Naive B cell (primary cell): ENCODE measurements around the gene ING1. TPM values are rescaled to one million over a fixed set of nuclear protein-coding genes. Genes with fewer than 3 reads are reported as not detected.
"Not testable (repeated sequence)": the region's sequence is repeated elsewhere in the genome, so short reads cannot be mapped to it uniquely, and the experiment has no call there.

ENCODE experiments used
- ATAC-seq, 2 donors: fragments of 150-1000 bp; cut with Tn5 transposase; 2 replicates each; pipeline ENCODE4 v1.10.0; 2021; ENCODE audit warnings: low read depth in 2 of 2, mild to moderate bottlenecking in 2 of 2, moderate library complexity in 2 of 2
- DNase-seq: peaks from one replicate; pipeline ENCODE4 v3.0.0; 2022
- H3K27ac Mint-ChIP-seq, 6 donors: one replicate each; pipeline ENCODE4 v1.8.0; 2020 to 2022; ENCODE audit warnings: mild to moderate bottlenecking in 6 of 6, mixed read lengths in 6 of 6, moderate library complexity in 5 of 6, inconsistent platforms in 2 of 6
- H3K27me3 Mint-ChIP-seq, 3 donors: one replicate each; pipeline ENCODE4 v1.8.0; 2021 to 2022; ENCODE audit warnings: mixed read lengths in 3 of 3, mild to moderate bottlenecking in 1 of 3
- H3K36me3 Mint-ChIP-seq, 2 donors: one replicate each; pipeline ENCODE4 v1.8.0; 2020 to 2022; ENCODE audit warnings: mixed read lengths in 2 of 2, inconsistent platforms in 1 of 2, mild to moderate bottlenecking in 1 of 2
- H3K4me1 Mint-ChIP-seq, 3 donors: one replicate each; pipeline ENCODE4 v1.8.0; 2020 to 2022; ENCODE audit warnings: mixed read lengths in 3 of 3, inconsistent platforms in 1 of 3, mild to moderate bottlenecking in 1 of 3, moderate library complexity in 1 of 3
- H3K4me3 Mint-ChIP-seq, 8 donors: one replicate each; pipeline ENCODE4 v1.8.0; 2020 to 2022; ENCODE audit warnings: mild to moderate bottlenecking in 8 of 8, mixed read lengths in 8 of 8, moderate library complexity in 8 of 8, inconsistent platforms in 2 of 8
- H3K9me3 Mint-ChIP-seq, 7 donors: one replicate each; pipeline ENCODE4 v1.8.0; 2020 to 2022; ENCODE audit warnings: mixed read lengths in 7 of 7, mild to moderate bottlenecking in 5 of 7, inconsistent platforms in 2 of 7, moderate library complexity in 1 of 7
- polyA plus RNA-seq, 6 donors: library from polyadenylated mRNA; unstranded; fragments of 300-500 nt; fragmentation: Illumina TruSeq; gene quantifications; one replicate each; pipeline ENCODE4 v1.2.3, GENCODE V29; 2021; ENCODE audit warnings: low read depth in 6 of 6

The ING1 gene
- 10 to 100 TPM; 16.8 to 29.2 (median 20.9) TPM for polyA plus RNA-seq

- Mint-ChIP-seq H3K27ac (peak within 1 kb of the TSS; percentile 96 to 100 (median 99)), H3K4me3 (peak within 1 kb of the TSS; percentile 89 to 100 (median 100)), H3K4me1 (peaks cover 11 to 37% (median 25%) of the 10 kb centered on the region in 3 donors), H3K9me3 (peaks cover 0 to 2% (median 0%) of the 10 kb centered on the region in 7 donors), H3K27me3 (no peaks in the 10 kb centered on the region), H3K36me3 (no peaks in the 10 kb centered on the region)
- ATAC-seq, result no peak
- no peak for DNase-seq
Observed at GRCh38 chr13:110713642-110713952, at the start of gene ING1. Gene ING1 (plus strand): TSS chr13:110713700. CDS start chr13:110714150, 450 bp downstream.

GRCh38 chr13:110664041-110664440 is 49.5 kb upstream of the ING1 start:
- Mint-ChIP-seq H3K4me1 (peaks cover 49 to 63% (median 57%) of the 10 kb centered on the region in 3 donors), H3K27me3 (no peaks in the 10 kb centered on the region), H3K36me3 (peaks cover 31 to 36% of the 10 kb centered on the region in 2 donors), H3K9me3 (peaks cover 0 to 2% (median 0%) of the 10 kb centered on the region in 7 donors), H3K27ac (peak overlapping the region in 5 of 6 donors; percentile 26 to 91 (median 66)), H3K4me3 (peak overlapping the region in 7 of 8 donors; percentile 28 to 89 (median 53))
- DNase-seq (no peak), ATAC-seq (no peak)

- DNase-seq, result no peak
- Mint-ChIP-seq H3K27me3 (no peaks in the 10 kb centered on the region), H3K9me3 (peaks cover 0 to 2% (median 0%) of the 10 kb centered on the region in 7 donors), H3K4me1 (peaks cover 44 to 61% (median 51%) of the 10 kb centered on the region in 3 donors), H3K4me3 (peak overlapping the region in 7 of 8 donors; percentile 68 to 90 (median 80)), H3K36me3 (peaks cover 31 to 35% of the 10 kb centered on the region in 2 donors), H3K27ac (peak overlapping the region in 5 of 6 donors; percentile 81 to 99 (median 93))
- no peak for ATAC-seq
Observed at GRCh38 chr13:110664673-110665072, 48.8 kb upstream of the ING1 start.

DNA sequence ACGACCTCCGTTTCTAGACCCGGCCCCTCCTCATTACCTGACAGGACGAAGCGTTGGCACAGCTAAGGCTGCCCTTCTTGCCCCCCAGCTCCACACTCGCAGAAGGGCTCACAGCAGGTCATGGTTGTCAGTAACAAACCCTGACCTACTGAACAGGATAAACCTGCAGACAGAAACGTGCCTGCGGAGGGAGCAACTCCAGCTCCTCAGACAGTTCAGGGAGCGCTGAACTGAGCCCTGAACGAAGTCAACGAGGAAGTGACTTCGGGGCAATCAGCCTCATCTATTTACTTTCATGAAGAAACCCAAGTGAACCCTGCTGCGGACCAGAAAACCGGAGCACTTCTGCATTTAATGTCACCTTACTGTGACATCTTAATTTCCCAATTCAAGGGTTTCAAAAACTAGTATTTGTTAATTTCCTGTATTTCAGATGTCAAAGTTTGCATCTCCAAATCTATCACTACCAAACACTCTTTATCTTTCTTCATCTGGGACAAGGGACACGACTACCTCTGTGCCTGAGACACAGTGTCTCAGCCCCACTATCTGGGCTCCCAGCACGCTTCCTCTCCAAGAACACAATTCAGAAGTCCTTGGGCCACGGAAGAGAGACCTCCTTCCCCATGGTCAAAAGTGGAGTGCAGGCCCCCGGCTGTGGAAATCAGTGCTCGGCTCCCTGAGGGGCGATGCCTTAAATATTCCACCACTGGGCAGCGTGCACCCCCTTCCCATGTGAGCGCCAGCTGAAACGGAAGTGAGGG is 47.8 kb upstream of the ING1 start:
- DNase-seq, result peak; percentile 72
- H3K27me3 Mint-ChIP-seq, result no peaks in the 10 kb centered on the region
- H3K4me1 Mint-ChIP-seq, result peaks cover 42 to 66% (median 53%) of the 10 kb centered on the region in 3 donors
- peak overlapping the region; percentile 73 to 99 (median 92) for H3K27ac Mint-ChIP-seq
- ATAC-seq, result peak; percentile 98 to 100
- H3K9me3 Mint-ChIP-seq, result no peaks in the 10 kb centered on the region
- peaks cover 25 to 30% of the 10 kb centered on the region in 2 donors for H3K36me3 Mint-ChIP-seq
- H3K4me3 Mint-ChIP-seq, result peak overlapping the region; percentile 68 to 90 (median 82)

DNA sequence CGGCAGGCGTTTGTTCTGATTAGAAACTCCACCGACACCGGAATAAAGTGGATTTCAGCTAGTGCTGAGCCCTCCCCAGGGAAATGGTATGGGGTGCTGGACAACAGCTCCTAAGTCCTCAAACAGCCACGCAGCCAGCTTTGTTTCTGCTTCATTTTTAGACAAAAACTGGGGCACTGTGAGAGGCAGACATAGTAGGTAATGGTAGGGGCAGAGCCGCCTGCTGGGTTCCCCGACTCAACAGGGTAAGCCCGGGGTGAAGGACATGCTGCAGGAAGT is 47.3 kb upstream of the ING1 start:
- Mint-ChIP-seq H3K4me3 (peak overlapping the region in 6 of 8 donors; percentile 68 to 90 (median 86)), H3K27me3 (no peaks in the 10 kb centered on the region), H3K4me1 (peaks cover 44 to 70% (median 55%) of the 10 kb centered on the region in 3 donors), H3K9me3 (peaks cover 0 to 3% (median 0%) of the 10 kb centered on the region in 7 donors), H3K27ac (peak overlapping the region in 5 of 6 donors; percentile 12 to 99 (median 91)), H3K36me3 (peaks cover 27 to 32% of the 10 kb centered on the region in 2 donors)
- DNase-seq (no peak), ATAC-seq (no peak)

- no peak for ATAC-seq
- DNase-seq, result no peak
- Mint-ChIP-seq H3K36me3 (peaks cover 12 to 29% of the 10 kb centered on the region in 2 donors), H3K4me3 (no peak overlapping the region), H3K27me3 (no peaks in the 10 kb centered on the region), H3K27ac (peak overlapping the region in 1 of 6 donors; percentile 51), H3K9me3 (peaks cover 0 to 6% (median 0%) of the 10 kb centered on the region in 7 donors), H3K4me1 (peaks cover 30 to 65% (median 55%) of the 10 kb centered on the region in 3 donors)
Observed at GRCh38 chr13:110669036-110669435, 44.5 kb upstream of the ING1 start.

DNA sequence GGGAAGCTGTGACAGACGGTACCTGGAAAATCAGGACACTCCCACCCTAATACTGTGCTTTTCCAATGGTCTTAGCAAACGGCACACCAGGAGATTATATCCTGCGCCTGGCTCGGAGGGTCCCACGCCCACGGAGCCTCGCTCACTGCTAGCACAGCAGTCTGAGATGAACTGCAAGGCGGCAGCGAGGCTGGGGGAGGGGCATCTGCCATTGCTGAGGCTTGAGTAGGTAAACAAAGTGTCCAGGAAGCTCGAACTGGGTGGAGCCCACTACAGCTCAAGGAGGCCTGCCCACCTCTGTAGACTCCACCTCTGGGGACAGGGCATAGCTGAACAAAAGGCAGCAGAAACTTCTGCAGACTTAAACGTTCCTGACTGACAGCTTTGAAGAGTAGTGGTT is 43.7 kb upstream of the ING1 start:
- H3K36me3 Mint-ChIP-seq, result peaks cover 12 to 29% of the 10 kb centered on the region in 2 donors
- DNase-seq, ATAC-seq, H3K4me3 Mint-ChIP-seq, H3K9me3 Mint-ChIP-seq, H3K27me3 Mint-ChIP-seq, H3K27ac Mint-ChIP-seq: not testable (repeated sequence)
- peaks cover 28 to 65% (median 56%) of the 10 kb centered on the region in 3 donors for H3K4me1 Mint-ChIP-seq

GRCh38 chr13:110676595-110677587 is 36.6 kb upstream of the ING1 start:
- Mint-ChIP-seq H3K36me3 (peaks cover 9 to 27% of the 10 kb centered on the region in 2 donors), H3K27me3 (no peaks in the 10 kb centered on the region)
- ATAC-seq, result peak; percentile 57 to 63

DNA sequence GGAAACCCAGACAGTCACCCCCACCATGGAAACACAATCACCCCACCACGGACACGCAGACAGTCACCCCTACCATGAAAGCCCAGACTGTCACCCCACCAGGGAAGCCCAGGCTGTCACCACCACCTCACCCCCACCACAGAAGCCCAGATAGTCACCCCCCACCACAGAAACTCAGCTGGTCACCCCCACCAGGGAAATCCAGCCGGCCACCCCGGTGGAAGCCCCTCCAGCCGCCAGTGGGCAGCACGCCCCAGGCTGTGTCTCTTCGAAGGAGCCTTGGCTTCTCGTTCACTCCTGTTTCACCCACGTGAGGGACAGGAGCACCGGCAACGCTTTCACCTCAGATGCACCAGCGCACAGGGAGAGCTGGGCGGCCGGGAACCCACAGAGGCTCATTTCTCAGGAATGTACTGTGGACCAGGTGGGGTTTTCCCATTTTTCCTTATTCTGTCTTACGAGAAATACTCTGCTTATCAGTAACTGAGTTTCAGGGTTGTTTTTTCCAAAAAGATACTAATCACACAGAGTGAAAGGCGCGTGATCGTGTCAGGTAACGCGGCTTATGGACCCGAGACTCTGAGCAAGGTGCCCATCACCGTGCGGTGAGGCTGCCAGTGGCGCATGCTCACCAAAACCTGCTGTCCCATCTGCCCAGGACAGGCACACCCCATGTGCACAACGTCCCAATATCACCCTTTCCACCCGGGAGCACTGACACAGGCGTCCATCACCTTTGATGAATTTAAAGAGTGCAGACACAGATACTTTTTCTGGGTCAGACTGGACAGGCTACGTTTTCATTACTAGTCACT is 35.6 kb upstream of the ING1 start:
- peak; percentile 33 for DNase-seq
- Mint-ChIP-seq H3K4me3 (peak overlapping the region in 7 of 8 donors; percentile 32 to 86 (median 60)), H3K9me3 (peaks cover 0 to 6% (median 0%) of the 10 kb centered on the region in 7 donors), H3K27me3 (no peaks in the 10 kb centered on the region), H3K36me3 (peaks cover 9 to 28% of the 10 kb centered on the region in 2 donors), H3K27ac (peak overlapping the region; percentile 77 to 100 (median 94)), H3K4me1 (peaks cover 40 to 68% (median 59%) of the 10 kb centered on the region in 3 donors)
- ATAC-seq, result no peak

More at GRCh38 chr13:110676595-110677587, 36.6 kb upstream of the ING1 start:
- Mint-ChIP-seq H3K27ac (peak overlapping the region; percentile 99 to 100 (median 99)), H3K4me1 (peaks cover 45 to 79% (median 69%) of the 10 kb centered on the region in 3 donors), H3K4me3 (peak overlapping the region; percentile 64 to 92 (median 87)), H3K9me3 (peaks cover 0 to 6% (median 0%) of the 10 kb centered on the region in 7 donors)
- DNase-seq, result peak; percentile 76

GRCh38 chr13:110680852-110681251 is 32.6 kb upstream of the ING1 start:
- DNase-seq (no peak), ATAC-seq (no peak)
- no peaks in the 10 kb centered on the region for H3K27me3 Mint-ChIP-seq
- H3K9me3 Mint-ChIP-seq, result peaks cover 0 to 3% (median 0%) of the 10 kb centered on the region in 7 donors
- H3K4me1 Mint-ChIP-seq, result peaks cover 40 to 50% (median 47%) of the 10 kb centered on the region in 3 donors
- H3K36me3 Mint-ChIP-seq, result peaks cover 15 to 36% of the 10 kb centered on the region in 2 donors
- peak overlapping the region in 3 of 6 donors; percentile 73 to 99 (median 79) for H3K27ac Mint-ChIP-seq
- H3K4me3 Mint-ChIP-seq, result no peak overlapping the region

DNA sequence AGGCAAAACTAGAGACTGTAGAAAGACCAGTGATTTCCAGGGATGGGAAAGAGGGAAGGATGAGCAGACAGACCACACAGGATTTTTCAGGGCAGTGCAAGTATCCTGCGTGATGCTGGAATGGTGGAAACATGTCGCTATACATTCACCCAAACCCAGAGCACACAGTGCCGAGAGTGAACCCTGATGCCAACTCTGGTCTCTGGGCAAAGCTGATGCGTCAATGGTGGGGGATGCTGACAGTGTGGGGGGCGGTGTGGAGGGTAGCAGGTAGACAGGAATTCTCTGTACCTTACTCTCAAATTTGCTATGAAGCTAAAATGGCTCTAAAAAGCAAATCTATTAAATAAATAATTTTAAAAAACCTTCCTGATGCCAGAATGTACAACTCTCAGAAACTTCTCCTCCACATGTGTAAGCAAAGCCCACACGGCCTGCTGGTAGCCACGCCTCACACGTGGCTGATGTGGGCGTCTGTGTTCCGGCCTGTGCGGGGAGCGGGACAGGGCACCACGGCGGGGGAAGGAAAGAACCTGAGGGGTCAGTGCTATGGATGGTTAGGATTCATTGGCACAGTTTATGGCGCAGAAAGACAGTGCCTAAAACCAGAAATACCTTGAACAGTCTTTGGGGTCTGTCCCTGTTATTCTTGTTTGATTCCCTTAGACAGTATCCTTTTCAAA is 31.5 kb upstream of the ING1 start:
- peaks cover 15 to 36% of the 10 kb centered on the region in 2 donors for H3K36me3 Mint-ChIP-seq
- no peak for ATAC-seq
- H3K9me3 Mint-ChIP-seq, result no peaks in the 10 kb centered on the region
- no peak for DNase-seq
- no peaks in the 10 kb centered on the region for H3K27me3 Mint-ChIP-seq
- H3K4me1 Mint-ChIP-seq, result peaks cover 29 to 38% (median 35%) of the 10 kb centered on the region in 3 donors
- H3K27ac Mint-ChIP-seq, result peak overlapping the region in 2 of 6 donors; percentile 61 to 84
- no peak overlapping the region for H3K4me3 Mint-ChIP-seq

DNA sequence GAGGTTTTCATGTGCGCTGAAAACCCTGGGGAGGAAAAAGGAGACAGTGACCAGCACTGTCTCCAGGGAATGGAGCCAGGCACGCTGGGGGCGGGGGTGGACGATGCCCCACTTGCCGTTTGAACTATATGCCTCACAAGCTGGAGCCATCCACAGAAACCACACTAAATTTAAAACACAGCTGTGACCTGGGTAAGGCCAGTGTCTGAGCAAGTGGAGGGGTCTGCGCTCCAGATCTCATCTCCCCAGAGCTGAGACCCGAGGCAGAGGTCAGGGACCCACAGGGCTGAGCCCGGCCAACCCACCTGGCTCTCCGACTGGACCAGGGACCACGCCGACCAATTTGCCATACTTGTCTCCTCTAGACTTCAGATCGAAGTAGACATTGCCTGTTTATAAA is 30.8 kb upstream of the ING1 start:
- DNase-seq (no peak), ATAC-seq (no peak)
- H3K4me1 Mint-ChIP-seq, result peaks cover 22 to 31% (median 28%) of the 10 kb centered on the region in 3 donors
- H3K27ac Mint-ChIP-seq, result peak overlapping the region in 1 of 6 donors; percentile 61
- peaks cover 15 to 36% of the 10 kb centered on the region in 2 donors for H3K36me3 Mint-ChIP-seq
- H3K9me3 Mint-ChIP-seq, result no peaks in the 10 kb centered on the region
- H3K27me3 Mint-ChIP-seq, result no peaks in the 10 kb centered on the region
- H3K4me3 Mint-ChIP-seq, result no peak overlapping the region
